ENCODE results near the gene DNAJC21. TPM values are rescaled to one million over a fixed set of nuclear protein-coding genes. Genes with fewer than 3 reads are reported as not detected.

The DNAJC21 gene
- total and polyA plus RNA-seq, 9 of the 15 experiments (the other 6 are each of a cell fraction or from before 2014, with no cell fraction given) = 26.6 to 105 (median 70.7) TPM

DNA sequence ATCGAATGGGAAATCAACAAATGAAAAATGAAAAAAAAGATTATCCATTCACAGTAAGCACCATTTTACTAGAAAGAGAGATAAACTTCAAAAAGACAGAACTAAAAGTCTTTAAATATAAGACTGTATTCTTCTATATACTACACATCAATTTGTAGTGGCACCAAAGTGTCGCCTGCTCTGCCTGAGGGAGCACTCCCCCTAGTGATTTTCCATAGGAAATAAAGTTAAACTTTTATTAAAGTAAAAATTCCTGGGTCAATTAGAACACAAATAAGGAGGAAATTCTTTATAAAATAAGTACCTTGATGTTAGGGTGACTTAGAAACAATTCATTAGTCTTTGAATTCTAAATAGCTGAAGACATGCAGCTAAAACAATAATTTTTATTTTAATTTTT is 23.8 kb upstream of the DNAJC21 start:
- ATAC-seq = peak; percentile 56
- WGBS (ENCODE audit: insufficient coverage, low coverage, missing lambda C conversion rate) = 85% methylated on average over 2 of the region's 2 CpGs
- Histone ChIP-seq H3K36me3 (ENCODE audit: control insufficient read depth, insufficient read depth, low read length) (peaks cover 58% of the 10 kb centered on the region), H4K20me1 (replicated peaks; ENCODE audit: control insufficient read depth, insufficient read depth, low read length) (no peaks in the 10 kb centered on the region), H3K4me1 (replicated peaks in 1 of 2; ENCODE audit: control insufficient read depth in 2 of 2, insufficient read depth in 2 of 2, low read length in 2 of 2) (peaks cover 5 to 6% of the 10 kb centered on the region in 2 experiments; a peak in 4 of 5 replicates), H3K27ac (ENCODE audit: extremely low read depth, low read depth, low read length) (no peak overlapping the region), H3K9me3 (replicated peaks; ENCODE audit: control insufficient read depth, insufficient read depth, low read depth, low read length) (no peaks in the 10 kb centered on the region), H3K9me1 (ENCODE audit: control insufficient read depth, insufficient read depth, low read length) (no peaks in the 10 kb centered on the region), H3K9ac (ENCODE audit: insufficient read depth in 1 of 2, low read depth in 2 of 2, low read length in 2 of 2) (no peak overlapping the region), H3K4me3 (no peak overlapping the region), H2AFZ (ENCODE audit: low read depth, low read length) (no peak overlapping the region), H3K4me2 (ENCODE audit: insufficient read depth, low read length) (no peak overlapping the region), H3K27me3 (ENCODE audit: control insufficient read depth in 2 of 2, insufficient read depth in 2 of 2, low read length in 2 of 2) (no peaks in the 10 kb centered on the region), H3K79me2 (ENCODE audit: control insufficient read depth, insufficient read depth, low read length) (no peaks in the 10 kb centered on the region)
- in situ Hi-C loops (cut with MboI) = loop anchor here (25.0 kb wide), 1 partner anchor 1443 kb away; no protein-coding TSS in a partner anchor
- no peak for FAIRE-seq
- peak in 2 of 4 experiments; percentile 34 to 41 for DNase-seq (ENCODE audit: extremely low read depth in 1 of 4, low spot score in 3 of 4)
- TF ChIP-seq, protein P1, sequence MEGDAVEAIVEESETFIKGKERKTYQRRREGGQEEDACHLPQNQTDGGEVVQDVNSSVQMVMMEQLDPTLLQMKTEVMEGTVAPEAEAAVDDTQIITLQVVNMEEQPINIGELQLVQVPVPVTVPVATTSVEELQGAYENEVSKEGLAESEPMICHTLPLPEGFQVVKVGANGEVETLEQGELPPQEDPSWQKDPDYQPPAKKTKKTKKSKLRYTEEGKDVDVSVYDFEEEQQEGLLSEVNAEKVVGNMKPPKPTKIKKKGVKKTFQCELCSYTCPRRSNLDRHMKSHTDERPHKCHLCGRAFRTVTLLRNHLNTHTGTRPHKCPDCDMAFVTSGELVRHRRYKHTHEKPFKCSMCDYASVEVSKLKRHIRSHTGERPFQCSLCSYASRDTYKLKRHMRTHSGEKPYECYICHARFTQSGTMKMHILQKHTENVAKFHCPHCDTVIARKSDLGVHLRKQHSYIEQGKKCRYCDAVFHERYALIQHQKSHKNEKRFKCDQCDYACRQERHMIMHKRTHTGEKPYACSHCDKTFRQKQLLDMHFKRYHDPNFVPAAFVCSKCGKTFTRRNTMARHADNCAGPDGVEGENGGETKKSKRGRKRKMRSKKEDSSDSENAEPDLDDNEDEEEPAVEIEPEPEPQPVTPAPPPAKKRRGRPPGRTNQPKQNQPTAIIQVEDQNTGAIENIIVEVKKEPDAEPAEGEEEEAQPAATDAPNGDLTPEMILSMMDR (IDR thresholded peaks at IDR 0.05 in 2 of 3, conservative IDR thresholded peaks at IDR 0.05 in 1 of 3; ENCODE audit: insufficient read depth in 2 of 3, low read depth in 1 of 3, low read length in 3 of 3) = peak; percentile 45 to 73 (median 50); a peak in 4 of 6 replicates
- TF ChIP-seq BRD9 (IDR thresholded peaks at IDR 0.05; ENCODE audit: low read depth, partially characterized antibody) (no peak), SMC3 (conservative IDR thresholded peaks at IDR 0.05; ENCODE audit: insufficient read depth, low read depth, low read length) (0 out of 2 replicates have a peak, but pooled peaks have one; percentile 13), HIVEP1 (CRISPR knock-in tag; IDR thresholded peaks at IDR 0.05) (no peak), NFRKB (IDR thresholded peaks at IDR 0.05; ENCODE audit: low read depth) (no peak), RAD21 (CRISPR knock-in tag; conservative IDR thresholded peaks at IDR 0.05 in 1 of 2, IDR thresholded peaks at IDR 0.05 in 1 of 2) (peak; percentile 37 to 50; a peak in 3 of 4 replicates), RFX1 (IDR thresholded peaks at IDR 0.05) (no peak)
- no TSS peak for BruUV-seq (replicated peaks)
- intact Hi-C loops (cut with micrococcal nuclease) = no loop called here
- ChIA-PET POLR2A (interaction anchor here (0.6 to 2.3 kb wide), 3 partner anchors 10 to 402 kb away, joined by 3 to 14 read pairs (median 3); partner anchors contain the start of genes BRIX1 and RAD1), CTCF (ENCODE audit: low intra/inter-chr PET ratio) (interaction anchor here (0.7 to 1.7 kb wide), 3 partner anchors 98 to 431 kb away, joined by 3 to 10 read pairs (median 4); no protein-coding TSS in a partner anchor)
